HG03066 (cell line): Measurements from ENCODE around the gene RAX.
"Not testable (repeated sequence)": the region's sequence is repeated elsewhere in the genome, so short reads cannot be mapped to it uniquely, and the experiment has no call there.

Experiments used
- ATAC-seq: cut with Tn5 transposase; IDR thresholded peaks from one replicate; pipeline ENCODE4 v1.9.1; 2021; ENCODE audit warnings: low read depth; ENCODE audit not compliant: unreplicated experiment

The RAX gene

GRCh38 chr18:59273759-59274532 lies 692 bp upstream of the RAX start:
- ATAC-seq, result no peak

DNA sequence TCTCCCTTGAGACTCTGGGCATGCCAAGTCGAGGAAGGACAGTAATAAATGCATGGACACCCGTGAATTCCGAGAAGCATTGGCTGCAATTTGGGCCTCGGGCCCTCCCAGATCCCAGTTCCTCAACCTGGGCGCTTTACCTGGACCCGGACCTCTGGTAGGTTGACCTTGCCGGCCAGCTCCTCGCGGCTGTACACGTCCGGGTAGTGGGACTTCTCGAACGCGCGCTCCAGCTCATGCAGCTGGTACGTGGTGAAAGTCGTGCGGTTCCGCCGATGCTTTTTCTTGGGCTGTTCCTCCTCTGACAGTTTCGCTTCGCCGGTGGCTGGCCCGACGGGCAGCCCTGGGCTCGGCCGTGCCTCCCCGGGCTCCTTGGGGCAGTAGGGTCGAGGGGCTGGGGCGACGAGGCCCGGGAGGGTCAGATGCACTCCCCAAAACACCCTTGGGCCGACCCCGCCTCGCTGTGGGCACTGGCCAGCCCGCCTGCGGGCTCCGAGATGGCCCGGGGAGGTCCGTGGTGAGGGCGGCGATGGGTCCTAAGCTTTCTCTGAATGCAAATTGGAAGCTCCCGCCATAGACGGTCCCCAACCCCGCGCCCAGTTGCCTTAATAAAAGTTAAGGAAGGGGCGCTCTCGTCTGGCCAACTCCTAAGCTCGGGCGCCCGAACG lies 899 bp downstream of the RAX start:
- no peak for ATAC-seq

DNA sequence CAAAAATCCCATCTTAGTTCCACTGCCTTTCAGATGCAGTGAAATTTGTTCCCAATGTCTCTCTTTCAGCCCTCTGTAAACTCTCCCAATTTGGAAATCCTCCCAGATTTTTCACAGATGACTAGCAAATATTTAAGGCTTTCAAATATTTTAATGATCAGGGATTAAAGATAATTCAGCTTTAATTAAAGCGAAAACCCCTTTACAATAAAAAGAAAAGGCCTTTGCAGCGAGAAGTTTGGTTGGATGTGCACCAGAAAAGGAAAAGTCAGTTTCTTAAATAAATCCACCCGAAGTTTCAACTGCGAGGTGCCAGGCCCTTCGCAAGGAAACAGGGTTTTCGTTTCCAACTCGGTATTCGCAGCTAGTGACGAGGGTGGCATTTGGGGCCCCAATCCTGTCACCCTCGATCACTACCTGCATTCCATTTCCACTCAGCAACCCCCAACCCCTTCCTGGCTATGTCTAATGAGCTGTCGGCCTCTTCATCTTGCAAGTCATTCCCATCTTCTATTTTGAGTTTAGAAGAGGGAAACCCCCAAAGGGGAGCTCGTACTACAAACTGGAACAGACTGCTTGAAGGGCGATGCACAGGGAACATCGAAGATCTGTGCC lies 1.5 kb downstream of the RAX start:
- ATAC-seq, result no peak

- ATAC-seq, result no peak
Measured at GRCh38 chr18:59270689-59271257, 2.5 kb downstream of the RAX start.

DNA sequence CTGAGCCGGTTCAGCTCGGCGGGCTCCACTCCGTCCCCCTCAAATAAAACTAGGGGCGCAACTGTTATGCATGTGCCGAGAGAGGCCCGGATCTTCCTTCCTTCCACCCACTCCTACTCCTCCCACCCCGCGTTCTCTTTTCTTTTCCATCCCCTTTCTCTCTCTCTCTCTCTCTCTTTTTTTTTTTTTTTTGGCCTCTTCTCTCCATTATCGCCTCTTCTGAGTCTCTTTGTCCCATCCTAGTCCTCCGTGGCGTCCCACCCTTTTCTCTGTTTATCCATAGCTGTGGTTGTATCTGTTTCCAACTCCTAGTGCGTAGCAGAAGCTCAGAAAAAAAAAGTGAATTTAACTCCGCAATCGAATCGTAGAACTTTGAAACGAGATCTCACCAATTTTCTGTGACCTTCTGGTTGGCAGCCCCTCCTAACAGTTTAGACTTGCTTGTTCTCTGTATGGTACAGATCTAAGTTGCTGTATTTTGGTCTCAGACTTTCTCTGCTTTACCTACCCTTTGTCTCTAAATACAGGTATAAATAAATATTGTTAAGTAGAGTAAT lies 3.6 kb downstream of the RAX start:
- ATAC-seq, result no peak

DNA sequence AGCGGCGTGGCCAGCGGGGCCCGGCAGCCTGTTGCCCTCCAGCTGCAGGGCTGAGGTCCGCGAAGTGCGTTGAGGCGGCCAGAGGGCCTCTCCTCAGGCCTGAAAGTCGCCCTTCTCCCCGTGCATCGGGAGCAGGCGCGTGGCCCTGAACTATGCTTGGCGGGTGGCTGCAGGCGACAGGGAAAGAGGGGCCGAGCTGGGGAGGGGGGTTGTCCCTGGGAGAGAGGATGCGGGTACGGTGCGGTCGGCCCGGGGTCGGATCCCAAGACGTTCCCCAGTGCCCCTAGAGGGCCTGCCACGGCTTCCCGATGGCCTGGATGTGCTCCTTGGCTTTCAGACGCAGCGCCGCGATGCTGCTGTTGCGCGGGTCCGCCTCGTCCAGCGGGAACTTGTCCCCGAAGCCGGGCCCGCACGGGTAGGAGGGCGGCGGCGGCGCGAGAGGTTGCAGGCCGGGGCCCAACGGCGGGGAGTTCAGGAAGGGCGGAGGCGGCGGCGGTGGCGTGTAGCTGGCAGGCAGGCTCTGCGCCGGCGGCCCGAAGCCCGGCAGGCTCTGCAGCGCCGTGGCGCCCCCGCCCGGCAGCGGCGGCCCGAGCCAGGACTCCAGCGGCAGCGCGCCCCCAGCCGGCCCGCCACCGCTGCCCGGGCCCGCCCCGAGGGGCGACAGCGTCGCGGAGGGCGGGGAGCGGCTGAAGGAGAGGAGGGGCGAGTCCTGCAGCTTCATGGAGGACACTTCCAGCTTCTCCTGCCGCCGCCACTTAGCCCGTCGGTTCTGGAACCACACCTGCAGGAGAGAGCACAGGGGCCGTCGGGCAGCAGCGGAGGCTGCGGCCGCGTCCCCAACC lies 4.3 kb downstream of the RAX start:
- ATAC-seq, result no peak

- no peak for ATAC-seq
Measured at GRCh38 chr18:59268127-59268720, 5.0 kb downstream of the RAX start.

DNA sequence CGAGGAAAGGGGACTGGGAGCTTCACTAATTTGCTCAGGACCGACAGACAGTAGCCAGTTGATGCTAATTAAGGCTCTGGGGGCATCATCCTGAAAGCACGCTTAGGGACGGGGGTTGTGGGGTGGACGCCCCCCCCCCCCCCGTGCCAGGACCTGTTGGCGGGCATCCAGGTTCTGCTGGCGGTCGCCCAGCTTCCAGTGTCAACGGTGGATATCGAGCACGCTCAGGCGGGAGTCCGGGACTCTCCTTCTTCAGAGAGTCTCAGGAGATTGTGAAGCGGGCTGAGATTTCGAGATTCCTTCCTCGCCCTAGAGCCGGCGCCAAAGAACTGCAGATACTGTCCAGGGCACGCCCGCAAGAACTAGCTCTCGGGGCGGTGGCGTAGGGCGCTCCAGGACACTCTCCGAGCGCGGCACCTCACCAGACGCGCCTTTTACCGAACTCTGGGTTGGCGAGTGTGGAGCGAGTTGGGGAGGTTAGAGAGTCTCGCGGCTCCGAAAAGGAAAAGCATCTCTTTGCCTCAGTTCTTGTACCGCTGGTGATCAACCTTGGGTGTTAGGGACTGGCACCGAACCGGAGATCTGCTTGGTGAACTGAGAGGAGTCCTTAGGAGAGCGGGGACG lies 5.6 kb downstream of the RAX start:
- ATAC-seq, result no peak

- no peak for ATAC-seq
Measured at GRCh38 chr18:59266886-59267502, 6.3 kb downstream of the RAX start.

GRCh38 chr18:59266459-59266858 lies 6.8 kb downstream of the RAX start:
- no peak for ATAC-seq

- no peak for ATAC-seq
Measured at GRCh38 chr18:59265974-59266369, 7.3 kb downstream of the RAX start.

DNA sequence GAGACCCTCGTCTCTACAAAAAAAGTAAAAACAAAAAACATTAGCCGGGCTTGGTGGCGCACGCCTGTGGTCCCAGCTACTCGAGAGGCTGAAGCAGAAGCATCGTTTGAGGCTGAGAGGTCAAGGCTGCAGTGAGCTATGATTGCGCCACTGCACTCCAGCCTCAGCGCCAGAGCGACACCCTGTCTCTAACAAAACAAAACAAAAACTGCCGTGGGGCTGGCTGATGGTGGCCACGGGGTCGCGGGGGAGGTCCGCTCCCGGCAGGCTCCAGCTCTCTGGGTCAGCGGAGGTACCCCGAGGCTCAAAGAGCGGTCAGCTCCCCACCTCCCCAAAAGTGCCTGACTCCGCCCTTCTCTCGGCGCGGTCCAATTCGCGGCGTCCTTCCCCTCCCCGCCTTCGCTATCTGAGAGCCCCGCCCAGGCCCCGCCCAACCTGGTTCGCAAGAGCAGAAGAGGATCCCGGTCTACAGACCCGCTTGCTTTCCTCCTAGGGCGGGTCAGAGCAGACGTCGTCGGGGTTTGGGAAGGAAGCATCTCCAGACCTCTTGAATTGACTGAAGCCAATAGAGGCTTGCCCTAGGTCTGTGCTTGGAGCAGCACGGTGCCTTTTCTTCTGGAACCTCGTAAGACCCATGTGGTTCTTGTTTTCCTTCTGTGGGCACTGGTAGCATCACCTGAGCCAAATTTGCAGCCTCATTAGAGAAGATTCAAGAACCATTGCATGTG lies 7.8 kb downstream of the RAX start:
- no peak for ATAC-seq

- ATAC-seq, result no peak
Measured at GRCh38 chr18:59264651-59265245, 8.5 kb downstream of the RAX start.

GRCh38 chr18:59264121-59264571 lies 9.1 kb downstream of the RAX start:
- no peak for ATAC-seq

GRCh38 chr18:59263661-59264060 lies 9.6 kb downstream of the RAX start:
- no peak for ATAC-seq

DNA sequence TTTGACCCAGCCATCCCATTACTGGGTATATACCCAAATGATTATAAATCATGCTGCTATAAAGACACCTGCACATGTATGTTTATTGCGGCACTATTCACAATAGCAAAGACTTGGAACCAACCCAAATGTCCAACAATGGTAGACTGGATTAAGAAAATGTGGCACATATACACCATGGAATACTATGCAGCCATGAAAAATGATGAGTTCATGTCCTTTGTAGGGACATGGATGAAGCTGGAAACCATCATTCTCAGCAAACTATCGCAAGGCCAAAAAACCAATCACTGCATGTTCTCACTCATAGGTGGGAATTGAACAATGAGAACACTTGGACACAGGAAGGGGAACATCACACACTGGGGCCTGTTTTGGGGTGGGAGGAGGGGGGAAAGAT lies 11.0 kb downstream of the RAX start:
- not testable (repeated sequence) for ATAC-seq

DNA sequence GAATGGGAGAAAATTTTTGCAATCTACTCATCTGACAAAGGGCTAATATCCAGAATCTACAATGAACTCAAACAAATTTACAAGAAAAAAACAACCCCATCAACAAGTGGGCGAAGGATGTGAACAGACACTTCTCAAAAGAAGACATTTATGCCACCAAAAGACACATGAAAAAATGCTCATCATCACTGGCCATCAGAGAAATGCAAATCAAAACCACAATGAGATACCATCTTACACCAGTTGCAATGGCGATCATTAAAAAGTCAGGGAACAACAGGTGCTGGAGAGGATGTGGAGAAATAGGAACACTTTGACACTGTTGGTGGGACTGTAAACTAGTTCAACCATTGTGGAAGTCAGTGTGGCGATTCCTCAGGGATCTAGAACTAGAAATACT lies 11.4 kb downstream of the RAX start:
- ATAC-seq, result not testable (repeated sequence)

DNA sequence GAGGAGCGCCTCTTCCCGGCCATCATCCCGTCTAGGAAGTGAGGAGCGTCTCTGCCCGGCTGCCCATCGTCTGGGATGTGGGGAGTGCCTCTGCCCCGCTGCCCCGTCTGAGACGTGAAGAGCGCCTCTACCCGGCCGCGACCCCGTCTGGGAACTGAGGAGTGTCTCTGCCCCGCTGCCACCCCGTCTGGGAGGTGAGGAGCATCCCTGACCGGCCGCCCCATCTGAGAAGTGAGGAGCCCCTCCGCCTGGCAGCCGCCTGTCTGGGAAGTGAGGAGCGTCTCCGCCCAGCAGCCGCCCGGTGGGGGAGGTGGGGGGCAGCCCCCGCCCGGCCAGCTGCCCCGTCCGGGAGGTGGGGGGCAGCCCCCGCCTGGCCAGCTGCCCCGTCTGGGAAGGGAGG lies 17.8 kb downstream of the RAX start:
- not testable (repeated sequence) for ATAC-seq
